ENCODE measurements around the gene DLK2.

DNA sequence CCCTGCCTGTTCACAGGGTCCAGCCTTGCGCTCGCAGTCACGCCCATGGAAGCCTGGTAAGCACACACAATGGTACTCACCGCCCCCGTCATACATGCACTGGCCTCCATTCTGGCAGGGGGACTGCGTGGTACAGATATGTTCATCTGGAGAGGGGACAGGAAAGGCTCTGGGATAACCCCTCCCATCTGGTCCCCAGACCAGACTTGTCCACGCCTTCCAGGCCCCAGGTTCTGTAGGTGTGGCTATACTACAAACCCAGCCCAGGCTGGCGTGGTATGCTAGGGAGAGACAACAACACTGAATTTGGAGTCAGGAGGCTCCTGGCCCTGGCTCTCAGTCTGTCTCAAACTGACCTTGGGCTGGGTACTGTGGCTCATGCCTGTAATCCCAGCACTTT, 3.4 kb downstream of the DLK2 start:
- TF ChIP-seq, protein P1, sequence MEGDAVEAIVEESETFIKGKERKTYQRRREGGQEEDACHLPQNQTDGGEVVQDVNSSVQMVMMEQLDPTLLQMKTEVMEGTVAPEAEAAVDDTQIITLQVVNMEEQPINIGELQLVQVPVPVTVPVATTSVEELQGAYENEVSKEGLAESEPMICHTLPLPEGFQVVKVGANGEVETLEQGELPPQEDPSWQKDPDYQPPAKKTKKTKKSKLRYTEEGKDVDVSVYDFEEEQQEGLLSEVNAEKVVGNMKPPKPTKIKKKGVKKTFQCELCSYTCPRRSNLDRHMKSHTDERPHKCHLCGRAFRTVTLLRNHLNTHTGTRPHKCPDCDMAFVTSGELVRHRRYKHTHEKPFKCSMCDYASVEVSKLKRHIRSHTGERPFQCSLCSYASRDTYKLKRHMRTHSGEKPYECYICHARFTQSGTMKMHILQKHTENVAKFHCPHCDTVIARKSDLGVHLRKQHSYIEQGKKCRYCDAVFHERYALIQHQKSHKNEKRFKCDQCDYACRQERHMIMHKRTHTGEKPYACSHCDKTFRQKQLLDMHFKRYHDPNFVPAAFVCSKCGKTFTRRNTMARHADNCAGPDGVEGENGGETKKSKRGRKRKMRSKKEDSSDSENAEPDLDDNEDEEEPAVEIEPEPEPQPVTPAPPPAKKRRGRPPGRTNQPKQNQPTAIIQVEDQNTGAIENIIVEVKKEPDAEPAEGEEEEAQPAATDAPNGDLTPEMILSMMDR (conservative IDR thresholded peaks at IDR 0.05; ENCODE audit: low read depth, low read length): no peak
- TF ChIP-seq EZH2phosphoT487 (IDR thresholded peaks at IDR 0.05; ENCODE audit: borderline replicate concordance, low read length): no peak

Measured in PC-3 (cell line).